HEK293T (cell line): Measurements from ENCODE around the gene TBC1D2.

Experiments
- CTCF ChIA-PET: fragments of 350-600 bp; formaldehyde crosslinking; extraction: SDS; loops from one replicate; lab custom pipeline; 2021; ENCODE audit warnings: antibody characterized with exemption, inconsistent platforms; lab: Yijun Ruan, JAX
- POLR2A ChIA-PET: fragments of 350-600 bp; formaldehyde crosslinking; extraction: SDS; loops from one replicate; lab custom pipeline; 2020; ENCODE audit warnings: antibody characterized with exemption, inconsistent platforms; lab: Yijun Ruan, JAX
- DNase-seq: peaks from one replicate; pipeline ENCODE4 v3.0.0; 2012; ENCODE audit warnings: mixed read lengths; ENCODE audit errors: extremely low spot score
- ARNT ChIP-seq: fragments of 450-650 bp; IDR thresholded peaks from 2 replicates; pipeline ENCODE4 v1.6.1; 2017; ENCODE audit warnings: mild to moderate bottlenecking
- BHLHE40 ChIP-seq: fragments of 450-650 bp; IDR thresholded peaks from 2 replicates; pipeline ENCODE4 v1.6.1; 2016; ENCODE audit warnings: mild to moderate bottlenecking, moderate library complexity, borderline replicate concordance
- CTBP1 ChIP-seq: fragments of 450-650 bp; IDR thresholded peaks from 2 replicates; pipeline ENCODE4 v1.6.1; 2016; ENCODE audit warnings: borderline replicate concordance
- ELF4 ChIP-seq: fragments of 450-650 bp; IDR thresholded peaks from 2 replicates; pipeline ENCODE4 v1.6.1; 2017; ENCODE audit warnings: antibody characterized with exemption
- FOXA1 ChIP-seq: fragments of 450-650 bp; IDR thresholded peaks from 2 replicates; pipeline ENCODE4 v1.6.1; 2016; ENCODE audit warnings: mild to moderate bottlenecking
- FOXK2 ChIP-seq: fragments of 450-650 bp; IDR thresholded peaks from 2 replicates; pipeline ENCODE4 v1.6.1; 2016; ENCODE audit warnings: mild to moderate bottlenecking
- FOXM1 ChIP-seq: fragments of 450-650 bp; IDR thresholded peaks from 2 replicates; pipeline ENCODE4 v1.6.1; 2017; ENCODE audit warnings: mild to moderate bottlenecking, borderline replicate concordance
- HDGF ChIP-seq: fragments of 450-650 bp; IDR thresholded peaks from 2 replicates; pipeline ENCODE4 v1.6.1; 2017; ENCODE audit warnings: antibody characterized with exemption, borderline replicate concordance
- L3MBTL2 ChIP-seq: fragments of 450-650 bp; conservative IDR thresholded peaks from 2 replicates; pipeline ENCODE4 v1.6.1; 2016; ENCODE audit warnings: mild to moderate bottlenecking
- LEF1 ChIP-seq: fragments of 450-650 bp; IDR thresholded peaks from 2 replicates; pipeline ENCODE4 v1.6.1; 2017; ENCODE audit warnings: mild to moderate bottlenecking, borderline replicate concordance
- NFRKB ChIP-seq: fragments of 450-650 bp; IDR thresholded peaks from 2 replicates; pipeline ENCODE4 v1.6.1; 2016; ENCODE audit warnings: mild to moderate bottlenecking, moderate library complexity
- PKNOX1 ChIP-seq: fragments of 450-650 bp; IDR thresholded peaks from 2 replicates; pipeline ENCODE4 v1.6.1; 2016
- SP1 ChIP-seq: fragments of 450-650 bp; IDR thresholded peaks from 2 replicates; pipeline ENCODE4 v1.6.1; 2017
- SUZ12 ChIP-seq: fragments of 450-650 bp; IDR thresholded peaks from 2 replicates; pipeline ENCODE4 v1.6.1; 2016; ENCODE audit warnings: mild to moderate bottlenecking
- TARDBP ChIP-seq: fragments of 450-650 bp; IDR thresholded peaks from 2 replicates; pipeline ENCODE4 v1.6.1; 2016
- ZNF384 ChIP-seq: fragments of 450-650 bp; IDR thresholded peaks from 2 replicates; pipeline ENCODE4 v1.6.1; 2016

Gene TBC1D2

GRCh38 chr9:98222885-98223691 is 32.4 kb downstream of the TBC1D2 start:
- DNase-seq = no peak
- ChIA-PET CTCF (interaction anchor here (0.7 kb wide), 1 partner anchor 105 kb away, joined by 3 read pairs; no protein-coding TSS in a partner anchor), POLR2A (interaction anchor here (0.9 kb wide), 1 partner anchor 34 kb away, joined by 3 read pairs; no protein-coding TSS in a partner anchor)
- TF ChIP-seq NFRKB (no peak), ELF4 (no peak), SP1 (no peak), HDGF (no peak), CTBP1 (no peak), BHLHE40 (no peak), SUZ12 (no peak), LEF1 (no peak), TARDBP (no peak), ARNT (no peak), ZNF384 (no peak), FOXA1 (no peak), FOXM1 (no peak), L3MBTL2 (no peak), FOXK2 (no peak), PKNOX1 (no peak)

GRCh38 chr9:98220911-98221310 is 34.5 kb downstream of the TBC1D2 start:
- CTCF ChIA-PET = interaction anchor here (0.5 to 0.7 kb wide), 2 partner anchors 21 to 102 kb away, joined by 3 to 4 read pairs; partner anchors contain the start of gene TRIM14
- POLR2A ChIA-PET = no interaction called here
- no peak for DNase-seq
- TF ChIP-seq TARDBP = no peak
- no peak for TF ChIP-seq BHLHE40
- TF ChIP-seq NFRKB = no peak
- TF ChIP-seq FOXM1 = no peak
- no peak for TF ChIP-seq SP1
- TF ChIP-seq ELF4 = no peak
- no peak for TF ChIP-seq HDGF
- no peak for TF ChIP-seq SUZ12

GRCh38 chr9:98219794-98220370 is 35.6 kb downstream of the TBC1D2 start:
- ChIA-PET POLR2A (no interaction called here), CTCF (no interaction called here)
- TF ChIP-seq ARNT = no peak
- no peak for TF ChIP-seq NFRKB
- no peak for TF ChIP-seq LEF1
- no peak for TF ChIP-seq FOXK2
- TF ChIP-seq SP1 = no peak
- no peak for TF ChIP-seq ZNF384
- TF ChIP-seq HDGF = no peak
- TF ChIP-seq FOXM1 = no peak
- TF ChIP-seq BHLHE40 = no peak
- no peak for TF ChIP-seq CTBP1
- DNase-seq = no peak

- TF ChIP-seq ARNT (no peak), L3MBTL2 (no peak), LEF1 (no peak), CTBP1 (no peak), BHLHE40 (no peak), FOXK2 (no peak), HDGF (no peak), PKNOX1 (no peak), NFRKB (no peak), FOXM1 (no peak), FOXA1 (no peak), SUZ12 (no peak), TARDBP (no peak)
- CTCF ChIA-PET = no interaction called here
- POLR2A ChIA-PET = interaction anchor here (1.0 kb wide), 1 partner anchor 37 kb away, joined by 3 read pairs; no protein-coding TSS in a partner anchor
- DNase-seq = no peak
Observed at GRCh38 chr9:98219364-98219716, 36.1 kb downstream of the TBC1D2 start.

DNA sequence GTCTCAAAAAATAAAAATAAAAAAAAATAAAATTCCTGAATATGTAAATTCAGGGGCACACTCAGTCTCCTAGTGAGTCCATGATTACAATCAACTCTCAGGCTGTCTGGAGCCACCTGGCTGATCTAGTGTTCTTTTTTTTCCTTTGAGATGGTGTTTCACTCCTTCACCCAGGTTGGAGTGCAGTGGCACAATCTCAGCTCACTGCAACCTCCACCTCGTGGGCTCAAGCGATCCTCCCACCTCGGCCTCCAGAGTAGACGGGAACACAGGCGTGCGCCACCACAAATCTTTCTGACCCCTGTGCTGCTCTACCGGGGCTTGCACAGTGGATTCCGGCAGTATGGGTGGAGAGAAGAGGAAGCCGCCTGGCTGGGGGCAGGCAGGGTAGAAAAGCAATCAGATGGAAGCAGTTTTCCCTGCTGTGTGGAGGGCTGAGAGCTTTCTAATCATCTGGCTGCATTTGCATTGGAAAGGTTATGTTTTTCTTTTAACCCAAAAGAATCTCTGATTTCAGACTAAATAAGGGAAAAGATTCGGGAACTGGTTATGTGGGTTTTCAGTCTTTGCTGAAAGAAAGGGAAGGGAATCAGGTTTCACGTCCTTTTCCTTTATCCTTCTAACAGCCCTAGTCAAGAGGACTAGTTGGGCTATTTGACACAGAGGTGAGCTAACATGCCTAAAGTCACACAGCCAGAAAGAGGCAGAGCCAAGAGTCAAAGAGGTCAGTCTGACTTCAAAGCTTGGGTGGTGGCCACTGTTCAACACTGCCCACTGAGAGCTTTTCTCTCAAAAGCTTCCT is 36.7 kb downstream of the TBC1D2 start:
- TF ChIP-seq SP1 (no peak), HDGF (no peak), CTBP1 (no peak), PKNOX1 (no peak), FOXA1 (no peak), BHLHE40 (no peak)
- DNase-seq = no peak
- POLR2A ChIA-PET = interaction anchor here (1.0 kb wide), 1 partner anchor 37 kb away, joined by 3 read pairs; no protein-coding TSS in a partner anchor
- CTCF ChIA-PET = no interaction called here
